ENCODE results near the gene ZNF593.

DNA sequence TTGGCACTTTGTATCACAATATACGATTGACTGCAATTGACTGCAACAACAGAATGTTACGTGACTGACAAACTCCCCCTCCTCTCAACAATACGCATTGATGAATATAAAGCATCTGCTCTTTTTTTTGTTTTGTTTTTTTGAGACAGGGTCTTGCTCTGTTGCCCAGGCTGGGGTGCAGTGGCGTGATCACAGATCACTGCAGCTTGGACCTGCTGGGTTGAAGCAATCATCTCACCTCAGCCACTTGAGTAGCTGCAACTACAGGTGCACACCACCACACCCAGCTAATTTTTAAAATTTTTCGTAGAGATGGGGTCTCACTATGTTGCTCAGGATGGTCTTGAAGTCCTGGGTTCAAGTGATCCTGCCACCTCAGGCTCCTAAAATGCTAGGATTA lies 43.0 kb downstream of the ZNF593 start:
- TF ChIP-seq, protein P1, sequence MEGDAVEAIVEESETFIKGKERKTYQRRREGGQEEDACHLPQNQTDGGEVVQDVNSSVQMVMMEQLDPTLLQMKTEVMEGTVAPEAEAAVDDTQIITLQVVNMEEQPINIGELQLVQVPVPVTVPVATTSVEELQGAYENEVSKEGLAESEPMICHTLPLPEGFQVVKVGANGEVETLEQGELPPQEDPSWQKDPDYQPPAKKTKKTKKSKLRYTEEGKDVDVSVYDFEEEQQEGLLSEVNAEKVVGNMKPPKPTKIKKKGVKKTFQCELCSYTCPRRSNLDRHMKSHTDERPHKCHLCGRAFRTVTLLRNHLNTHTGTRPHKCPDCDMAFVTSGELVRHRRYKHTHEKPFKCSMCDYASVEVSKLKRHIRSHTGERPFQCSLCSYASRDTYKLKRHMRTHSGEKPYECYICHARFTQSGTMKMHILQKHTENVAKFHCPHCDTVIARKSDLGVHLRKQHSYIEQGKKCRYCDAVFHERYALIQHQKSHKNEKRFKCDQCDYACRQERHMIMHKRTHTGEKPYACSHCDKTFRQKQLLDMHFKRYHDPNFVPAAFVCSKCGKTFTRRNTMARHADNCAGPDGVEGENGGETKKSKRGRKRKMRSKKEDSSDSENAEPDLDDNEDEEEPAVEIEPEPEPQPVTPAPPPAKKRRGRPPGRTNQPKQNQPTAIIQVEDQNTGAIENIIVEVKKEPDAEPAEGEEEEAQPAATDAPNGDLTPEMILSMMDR (optimal IDR thresholded peaks at IDR 0.05 in 1 of 3, IDR thresholded peaks at IDR 0.05 in 1 of 3, conservative IDR thresholded peaks at IDR 0.05 in 1 of 3; ENCODE audit: extremely low read depth in 1 of 3, insufficient read depth in 2 of 3, low read length in 3 of 3) = no peak
- no peak for TF ChIP-seq EZH2 (IDR thresholded peaks at IDR 0.05; ENCODE audit: low read length)

All from keratinocyte (primary cell).